Endodermal cell (in vitro differentiated cells): ENCODE results near the gene NACA2. TPM values are rescaled to one million over a fixed set of nuclear protein-coding genes. Genes with fewer than 3 reads are reported as not detected.
"Not testable (repeated sequence)": the region's sequence is repeated elsewhere in the genome, so short reads cannot be mapped to it uniquely, and the experiment has no call there.

ENCODE experiments used
- DNase-seq: peaks from one replicate; pipeline ENCODE4 v3.0.0-alpha.2; 2017
- H3K27ac ChIP-seq: 2 replicates; pipeline ENCODE4 v1.5.1; 2013; ENCODE audit warnings: mild to moderate bottlenecking, low read depth, low read length, moderate library complexity
- H3K27me3 ChIP-seq: 2 replicates; pipeline ENCODE4 v1.6.1; 2013; ENCODE audit warnings: mild to moderate bottlenecking, low read length, moderate library complexity; ENCODE audit not compliant: insufficient read depth, control insufficient read depth, poor library complexity, severe bottlenecking
- H3K36me3 ChIP-seq: 2 replicates; pipeline ENCODE4 v1.7.0; 2013; ENCODE audit warnings: mild to moderate bottlenecking, low read length, moderate library complexity; ENCODE audit not compliant: control insufficient read depth, insufficient read depth
- H3K4me1 ChIP-seq: one replicate; pipeline ENCODE4 v1.7.0; 2013; ENCODE audit warnings: low read length; ENCODE audit not compliant: control insufficient read depth, insufficient read depth
- H3K4me3 ChIP-seq: 2 replicates; pipeline ENCODE4 v1.5.1; 2013; ENCODE audit warnings: mild to moderate bottlenecking, low read length, moderate library complexity
- H3K9ac ChIP-seq: 2 replicates; pipeline ENCODE4 v1.6.1; 2013; ENCODE audit warnings: mild to moderate bottlenecking, low read length, moderate library complexity; ENCODE audit not compliant: poor library complexity, severe bottlenecking; ENCODE audit errors: extremely low read depth
- H3K9me3 ChIP-seq: 2 replicates; pipeline ENCODE4 v1.6.1; 2013; ENCODE audit warnings: mild to moderate bottlenecking, low read length, moderate library complexity; ENCODE audit not compliant: control insufficient read depth
- H3K27ac Mint-ChIP-seq: 2 replicates; pipeline ENCODE4 v1.8.0; 2020; ENCODE audit warnings: mixed read lengths
- H3K27me3 Mint-ChIP-seq: 2 replicates; pipeline ENCODE4 v1.8.0; 2021; ENCODE audit warnings: mild to moderate bottlenecking, mixed read lengths; ENCODE audit not compliant: insufficient read depth
- H3K36me3 Mint-ChIP-seq: 2 replicates; pipeline ENCODE4 v1.8.0; 2020; ENCODE audit warnings: low read depth, mixed read lengths
- H3K4me1 Mint-ChIP-seq: 2 replicates; pipeline ENCODE4 v1.8.0; 2020; ENCODE audit warnings: mixed read lengths
- H3K4me3 Mint-ChIP-seq: 2 replicates; pipeline ENCODE4 v1.8.0; 2020; ENCODE audit warnings: mild to moderate bottlenecking, moderate library complexity, mixed read lengths
- H3K9me3 Mint-ChIP-seq: 2 replicates; pipeline ENCODE4 v1.8.0; 2020; ENCODE audit warnings: mild to moderate bottlenecking, mixed read lengths
- WGBS, 2 experiments: methylation state at CpG; one replicate each; pipeline versions ENCODE4 v1.1.5 to v1.1.7; 2013; ENCODE audit warnings: missing lambda C conversion rate in 2 of 2, mixed read lengths in 1 of 2; ENCODE audit not compliant: insufficient coverage in 1 of 2, insufficient read length in 1 of 2; 5-methylcytosine and 5-hydroxymethylcytosine counted together
- total RNA-seq, 2 donors: library from RNA; stranded (reverse); fragmentation: NEBNext Ultra II Directional in 1 of 2; extraction: Animal tissue kit (Norgen Biotek cat#: 25700) in 1 of 2; gene quantifications; 2 replicates in 1 of 2; 3 replicates in 1 of 2; pipeline ENCODE4 v1.2.1, GENCODE V29; 2021
- TF ChIP-seq, protein P1 (sequence below): fragments of 200-600 bp; sonication (generic); conservative IDR thresholded peaks from 2 replicates; pipeline ENCODE4 v1.5.0; 2021; ENCODE audit warnings: antibody characterized with exemption, mild to moderate bottlenecking

The NACA2 gene
- total RNA-seq, 2 donors from 2014 or later = not detected

DNA sequence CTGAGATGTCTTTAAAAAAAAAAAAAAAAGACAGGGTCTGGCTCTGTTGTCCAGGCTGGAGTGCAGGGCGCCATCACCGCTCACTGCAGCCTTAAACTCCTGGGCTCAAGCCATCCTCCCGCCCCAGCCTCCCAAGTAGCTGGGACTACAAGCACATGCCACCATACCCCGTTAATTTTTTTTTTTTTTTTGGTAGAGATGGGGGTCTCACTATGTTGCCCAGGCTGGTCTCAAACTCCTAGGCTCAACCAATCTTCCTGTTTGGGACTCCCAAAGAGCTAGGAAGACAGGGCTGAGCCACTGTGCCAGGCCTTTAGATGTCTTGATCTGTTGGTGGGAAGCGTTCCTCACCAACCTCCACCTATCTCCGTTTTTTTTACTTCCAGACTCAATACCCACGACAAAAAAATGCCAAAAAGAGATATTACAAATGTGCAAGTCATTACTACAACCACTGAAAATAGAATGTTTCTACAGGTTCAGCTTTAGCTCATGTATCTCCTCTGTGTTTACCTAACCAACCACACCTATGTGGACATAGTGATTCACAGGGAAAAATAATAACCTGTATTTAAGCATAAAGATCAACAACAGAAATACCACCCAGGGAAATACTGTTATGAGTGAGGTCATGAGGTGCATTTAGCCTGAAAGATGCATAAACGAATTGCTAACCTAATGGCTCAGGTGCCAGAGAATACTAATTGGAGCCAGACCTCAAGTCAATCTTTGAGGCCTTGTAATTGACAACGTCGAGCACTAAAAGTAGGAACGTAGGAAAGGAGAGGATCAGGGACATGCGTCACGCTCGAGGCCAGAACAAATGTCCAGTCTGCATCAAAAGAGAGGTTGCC, 22.6 kb downstream of the NACA2 start:
- Histone ChIP-seq H3K9ac (no peak overlapping the region), H3K4me1 (no peaks in the 10 kb centered on the region), H3K27ac (no peak overlapping the region), H3K9me3 (peaks cover 11% of the 10 kb centered on the region), H3K27me3 (no peaks in the 10 kb centered on the region), H3K4me3 (no peak overlapping the region), H3K36me3 (no peaks in the 10 kb centered on the region)
- peaks cover 18% of the 10 kb centered on the region for H3K9me3 Mint-ChIP-seq
- DNase-seq = no peak
- WGBS, 2 experiments = 93 to 97% methylated on average over 6 to 13 of the region's 14 CpGs
- no peaks in the 10 kb centered on the region for H3K27me3 Mint-ChIP-seq
- TF ChIP-seq, protein P1, sequence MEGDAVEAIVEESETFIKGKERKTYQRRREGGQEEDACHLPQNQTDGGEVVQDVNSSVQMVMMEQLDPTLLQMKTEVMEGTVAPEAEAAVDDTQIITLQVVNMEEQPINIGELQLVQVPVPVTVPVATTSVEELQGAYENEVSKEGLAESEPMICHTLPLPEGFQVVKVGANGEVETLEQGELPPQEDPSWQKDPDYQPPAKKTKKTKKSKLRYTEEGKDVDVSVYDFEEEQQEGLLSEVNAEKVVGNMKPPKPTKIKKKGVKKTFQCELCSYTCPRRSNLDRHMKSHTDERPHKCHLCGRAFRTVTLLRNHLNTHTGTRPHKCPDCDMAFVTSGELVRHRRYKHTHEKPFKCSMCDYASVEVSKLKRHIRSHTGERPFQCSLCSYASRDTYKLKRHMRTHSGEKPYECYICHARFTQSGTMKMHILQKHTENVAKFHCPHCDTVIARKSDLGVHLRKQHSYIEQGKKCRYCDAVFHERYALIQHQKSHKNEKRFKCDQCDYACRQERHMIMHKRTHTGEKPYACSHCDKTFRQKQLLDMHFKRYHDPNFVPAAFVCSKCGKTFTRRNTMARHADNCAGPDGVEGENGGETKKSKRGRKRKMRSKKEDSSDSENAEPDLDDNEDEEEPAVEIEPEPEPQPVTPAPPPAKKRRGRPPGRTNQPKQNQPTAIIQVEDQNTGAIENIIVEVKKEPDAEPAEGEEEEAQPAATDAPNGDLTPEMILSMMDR = no peak
- no peaks in the 10 kb centered on the region for H3K4me1 Mint-ChIP-seq
- peaks cover 4% of the 10 kb centered on the region for H3K36me3 Mint-ChIP-seq
- H3K27ac Mint-ChIP-seq = no peak overlapping the region
- no peak overlapping the region for H3K4me3 Mint-ChIP-seq

DNA sequence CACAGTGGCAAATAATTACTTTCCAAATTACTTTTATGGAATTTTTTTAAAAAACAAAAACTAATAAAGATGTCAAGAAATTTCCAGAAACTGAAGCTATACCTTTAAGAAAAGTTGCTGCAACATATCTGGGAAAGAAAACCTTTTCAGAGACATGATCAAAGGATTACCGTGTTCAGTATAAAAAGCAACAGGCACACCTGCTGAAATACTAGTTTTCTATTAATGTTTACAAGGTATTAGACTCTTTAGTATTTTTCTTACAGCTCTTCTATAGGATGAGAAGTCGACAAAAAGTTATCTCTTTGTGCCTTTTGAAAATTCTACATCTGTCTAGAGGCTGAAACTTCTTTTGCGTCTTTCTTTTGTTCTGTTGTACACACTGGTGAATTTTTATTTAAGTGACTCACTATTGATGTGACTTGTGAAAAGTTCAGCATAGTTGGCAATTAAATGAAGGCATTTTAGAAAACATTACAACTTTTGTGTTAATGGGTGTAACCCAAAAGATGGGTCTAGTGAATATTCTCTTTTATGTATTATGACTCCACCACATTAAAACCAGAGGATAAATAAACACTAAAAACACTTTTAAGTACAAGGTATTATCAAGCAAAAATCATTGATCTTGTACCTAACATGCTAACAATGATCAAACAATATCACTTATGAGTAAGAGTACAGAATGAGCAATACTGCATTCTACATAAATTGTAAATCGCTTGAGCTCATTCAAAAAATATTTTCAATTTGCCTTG, 23.8 kb downstream of the NACA2 start:
- no peak overlapping the region for H3K4me3 ChIP-seq
- no peaks in the 10 kb centered on the region for H3K27me3 ChIP-seq
- Mint-ChIP-seq H3K9me3 (peaks cover 18% of the 10 kb centered on the region), H3K27me3 (peaks cover 2% of the 10 kb centered on the region), H3K36me3 (peaks cover 4% of the 10 kb centered on the region), H3K4me1 (no peaks in the 10 kb centered on the region), H3K27ac (no peak overlapping the region), H3K4me3 (no peak overlapping the region)
- H3K9me3 ChIP-seq = peaks cover 11% of the 10 kb centered on the region
- no peaks in the 10 kb centered on the region for H3K4me1 ChIP-seq
- H3K27ac ChIP-seq = no peak overlapping the region
- TF ChIP-seq, protein P1 = no peak
- no peaks in the 10 kb centered on the region for H3K36me3 ChIP-seq
- 91% methylated on average over 4 of the region's 4 CpGs; no CpG with 5 or more reads in 1 of the 2 experiments for WGBS, 2 experiments
- no peak for DNase-seq
- H3K9ac ChIP-seq = no peak overlapping the region

GRCh38 chr17:61566448-61566847, 24.6 kb downstream of the NACA2 start:
- not testable (repeated sequence) for H3K36me3 Mint-ChIP-seq, H3K27ac Mint-ChIP-seq, H3K4me3 Mint-ChIP-seq, H3K4me3 ChIP-seq, H3K36me3 ChIP-seq, H3K4me1 ChIP-seq, H3K9ac ChIP-seq, H3K27ac ChIP-seq, H3K27me3 ChIP-seq, H3K27me3 Mint-ChIP-seq, DNase-seq, H3K4me1 Mint-ChIP-seq
- peaks cover 16% of the 10 kb centered on the region for H3K9me3 Mint-ChIP-seq
- no CpG with 5 or more reads among the region's 5 CpGs for WGBS, 2 experiments
- H3K9me3 ChIP-seq = peaks cover 11% of the 10 kb centered on the region

DNA sequence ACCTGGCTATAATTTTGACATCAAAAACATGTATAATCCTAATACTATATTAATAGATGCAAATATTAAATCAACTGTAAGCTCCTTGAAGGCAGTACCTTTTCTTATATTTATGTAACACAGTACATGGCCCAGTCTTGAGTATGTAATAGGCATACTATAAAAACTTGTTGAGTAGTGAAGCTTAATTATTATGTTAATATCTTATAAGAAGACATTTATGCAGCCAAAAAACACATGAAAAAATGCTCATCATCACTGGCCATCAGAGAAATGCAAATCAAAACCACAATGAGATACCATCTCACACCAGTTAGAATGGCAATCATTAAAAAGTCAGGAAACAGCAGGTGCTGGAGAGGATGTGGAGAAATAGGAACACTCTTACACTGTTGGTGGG, 25.2 kb downstream of the NACA2 start:
- peaks cover 11% of the 10 kb centered on the region for H3K9me3 Mint-ChIP-seq
- H3K9ac ChIP-seq, H3K27ac Mint-ChIP-seq, H3K36me3 Mint-ChIP-seq, H3K36me3 ChIP-seq, H3K27me3 ChIP-seq, H3K4me3 ChIP-seq, H3K9me3 ChIP-seq, H3K4me3 Mint-ChIP-seq, DNase-seq, H3K27ac ChIP-seq, H3K27me3 Mint-ChIP-seq, H3K4me1 ChIP-seq, H3K4me1 Mint-ChIP-seq: not testable (repeated sequence)
